ENCODE data around the gene MAPK10. TPM values are rescaled to one million over a fixed set of nuclear protein-coding genes. Genes with fewer than 3 reads are reported as not detected.

Gene MAPK10
- total RNA-seq, 1 experiment from 2014 or later: 4.7 TPM

GRCh38 chr4:86271057-86271456 is 88.8 kb downstream of the MAPK10 start:
- no peak overlapping the region for H2AK5ac ChIP-seq (ENCODE audit: insufficient read length, low read length)
- no peaks in the 10 kb centered on the region for H4K20me1 ChIP-seq (ENCODE audit: control insufficient read depth, insufficient read depth, insufficient read length)
- no peak overlapping the region for H4K8ac ChIP-seq (replicated peaks; ENCODE audit: insufficient read length, low read depth, low read length)
- H3K79me2 ChIP-seq (ENCODE audit: insufficient read depth, low read length): no peaks in the 10 kb centered on the region
- no peak overlapping the region for H3K18ac ChIP-seq (ENCODE audit: insufficient read length, low read depth, low read length)
- no peak overlapping the region for H3T11ph ChIP-seq (ENCODE audit: low read length)
- TF ChIP-seq CTCF (conservative IDR thresholded peaks at IDR 0.05): no peak
- no peak overlapping the region for H4K5ac ChIP-seq (ENCODE audit: insufficient read length, low read depth, low read length)
- no peak overlapping the region for H2BK12ac ChIP-seq (ENCODE audit: insufficient read length, low read depth, low read length)
- H3K4ac ChIP-seq (ENCODE audit: low read depth, low read length): no peak overlapping the region
- no peak overlapping the region for H4K91ac ChIP-seq (ENCODE audit: insufficient read length, low read depth, low read length)
- H3K27ac ChIP-seq (ENCODE audit: insufficient read length, low read depth, low read length): no peak overlapping the region
- H3K23me2 ChIP-seq (ENCODE audit: insufficient read length, low read depth, low read length, poor library complexity, severe bottlenecking): no peaks in the 10 kb centered on the region
- no peak overlapping the region for H2BK20ac ChIP-seq (ENCODE audit: low read depth, low read length, poor library complexity, severe bottlenecking)
- no peaks in the 10 kb centered on the region for H3K9me3 ChIP-seq (ENCODE audit: control insufficient read depth, low read depth, low read length)
- no peak overlapping the region for H3K14ac ChIP-seq (ENCODE audit: insufficient read depth, low read length)
- no peak overlapping the region for H3K23ac ChIP-seq (ENCODE audit: insufficient read length, low read depth, low read length)
- no peak overlapping the region for H2AFZ ChIP-seq (ENCODE audit: low read length)
- no peak overlapping the region for H3K4me2 ChIP-seq (ENCODE audit: insufficient read depth, insufficient read length, low read length)
- no peak overlapping the region for H3K56ac ChIP-seq (ENCODE audit: insufficient read length, low read depth, low read length)
- H3K79me1 ChIP-seq (ENCODE audit: insufficient read depth, low read depth, low read length, poor library complexity, severe bottlenecking): no peaks in the 10 kb centered on the region
- H3K9ac ChIP-seq (ENCODE audit: extremely low read depth, insufficient read length, low read length): no peak overlapping the region
- no peak overlapping the region for H2BK120ac ChIP-seq (ENCODE audit: low read depth, low read length, poor library complexity, severe bottlenecking)
- H3K4me1 Mint-ChIP-seq: peaks cover 6 to 7% of the 10 kb centered on the region in 2 experiments
- H3K4me1 ChIP-seq (ENCODE audit: insufficient read depth, low read length): no peaks in the 10 kb centered on the region; the same call in 1 of the 2 replicates
- H3K27me3 Mint-ChIP-seq (ENCODE audit: low read depth): no peaks in the 10 kb centered on the region
- no peak for DNase-seq
- H3K4me3 Mint-ChIP-seq: no peak overlapping the region
- no peaks in the 10 kb centered on the region for H3K27me3 ChIP-seq (ENCODE audit: insufficient read depth, low read length)
- no peaks in the 10 kb centered on the region; a peak in 1 of 7 replicates for H3K36me3 Mint-ChIP-seq (ENCODE audit: insufficient read depth in 1 of 3, low read depth in 3 of 3)
- no CpG with 5 or more reads among the region's 1 CpG for WGBS (ENCODE audit: extremely low coverage, insufficient read length, low lambda C conversion rate)
- H2BK15ac ChIP-seq (ENCODE audit: low read depth, low read length): no peak overlapping the region
- H3K27ac Mint-ChIP-seq: no peak overlapping the region
- H2BK5ac ChIP-seq (ENCODE audit: insufficient read length, low read length): no peak overlapping the region
- no peaks in the 10 kb centered on the region for H3K9me3 Mint-ChIP-seq
